ENCODE results near the gene KDM2A.
"Not testable (repeated sequence)": the region's sequence is repeated elsewhere in the genome, so short reads cannot be mapped to it uniquely, and the experiment has no call there.

GRCh38 chr11:67260885-67261639 is 142.0 kb downstream of the KDM2A start:
- TF ChIP-seq CTCF (conservative IDR thresholded peaks at IDR 0.05); EZH2 (IDR thresholded peaks at IDR 0.05; ENCODE audit: low read depth): not testable (repeated sequence)
